HG03521 (cell line): ENCODE measurements around the gene SNURF.
"Not testable (repeated sequence)": the region's sequence is repeated elsewhere in the genome, so short reads cannot be mapped to it uniquely, and the experiment has no call there.

Experiments used
- ATAC-seq: cut with Tn5 transposase; IDR thresholded peaks from one replicate; pipeline ENCODE4 v1.9.1; 2021; ENCODE audit warnings: mild to moderate bottlenecking, moderate library complexity; ENCODE audit not compliant: unreplicated experiment

The SNURF gene

DNA sequence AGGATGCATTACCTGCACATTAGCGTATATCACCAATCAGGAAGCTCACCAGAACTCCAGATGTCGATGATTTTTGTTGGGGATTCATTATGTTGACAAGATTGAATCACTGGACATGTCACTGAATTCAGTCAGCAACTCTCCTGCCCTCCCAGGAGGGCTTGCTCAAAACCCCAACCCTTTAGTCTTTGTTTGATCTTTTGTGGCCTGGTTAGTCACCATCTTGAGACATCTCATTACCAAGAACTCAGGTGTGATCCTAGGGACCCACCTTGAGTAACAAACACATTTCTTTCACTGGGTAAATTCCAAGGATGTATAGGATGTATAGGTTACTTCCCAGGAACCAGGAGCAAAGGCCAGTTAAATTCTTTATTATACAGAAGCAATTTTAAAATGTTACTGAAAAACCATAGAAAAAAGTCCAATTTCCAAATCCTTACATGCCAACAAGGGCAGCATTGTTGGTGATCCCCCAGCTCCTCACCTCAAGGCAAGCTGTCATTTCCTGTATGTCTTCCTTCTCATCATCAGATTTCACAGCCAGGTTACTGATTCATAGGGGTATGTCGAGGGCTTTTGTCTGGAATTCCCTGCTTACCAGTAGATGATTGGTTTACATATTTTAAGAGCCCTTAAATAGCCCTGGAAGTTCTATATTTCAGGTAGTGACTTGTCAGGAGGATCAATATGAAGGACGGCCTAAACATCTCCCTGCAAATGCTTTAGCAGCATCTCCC, 11.7 kb downstream of the SNURF start:
- no peak for ATAC-seq

DNA sequence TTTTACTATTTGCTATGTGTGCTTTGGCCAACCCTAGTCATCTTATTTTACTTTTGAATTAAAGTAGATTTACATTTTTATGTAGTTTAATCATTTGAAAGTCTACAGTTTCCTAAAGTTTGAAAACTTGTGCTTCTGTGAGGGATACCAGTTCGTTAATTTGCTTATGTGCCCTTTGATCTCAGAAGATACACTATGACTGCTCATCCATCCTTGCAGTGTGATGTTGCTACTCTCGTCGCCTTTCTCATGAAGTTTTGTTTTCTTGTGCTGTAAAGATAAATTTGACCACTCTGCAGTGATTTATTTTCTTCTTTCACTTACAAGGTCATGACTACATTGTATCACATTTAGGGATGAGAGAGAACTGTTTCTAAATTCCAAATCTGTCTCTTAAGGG, 16.3 kb downstream of the SNURF start:
- ATAC-seq = no peak

DNA sequence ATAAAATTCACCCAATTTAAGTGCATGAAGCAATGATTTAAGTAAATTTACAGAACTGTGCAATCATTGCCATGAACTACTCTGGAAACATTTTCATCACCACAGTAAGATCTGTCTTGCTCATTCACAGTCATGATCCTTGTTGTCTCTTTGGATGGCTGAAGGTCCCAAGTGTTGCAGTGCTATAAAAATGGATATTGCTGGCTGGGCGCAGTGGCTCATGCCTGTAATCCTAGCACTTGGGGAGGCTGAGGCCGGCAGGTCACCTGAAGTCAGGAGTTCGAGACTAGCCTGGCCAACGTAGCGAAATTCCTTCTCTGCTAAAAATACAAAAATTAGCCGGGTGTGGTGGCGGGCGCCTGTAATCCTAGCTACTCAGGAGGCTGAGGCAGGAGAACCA, 17.0 kb downstream of the SNURF start:
- ATAC-seq = no peak

DNA sequence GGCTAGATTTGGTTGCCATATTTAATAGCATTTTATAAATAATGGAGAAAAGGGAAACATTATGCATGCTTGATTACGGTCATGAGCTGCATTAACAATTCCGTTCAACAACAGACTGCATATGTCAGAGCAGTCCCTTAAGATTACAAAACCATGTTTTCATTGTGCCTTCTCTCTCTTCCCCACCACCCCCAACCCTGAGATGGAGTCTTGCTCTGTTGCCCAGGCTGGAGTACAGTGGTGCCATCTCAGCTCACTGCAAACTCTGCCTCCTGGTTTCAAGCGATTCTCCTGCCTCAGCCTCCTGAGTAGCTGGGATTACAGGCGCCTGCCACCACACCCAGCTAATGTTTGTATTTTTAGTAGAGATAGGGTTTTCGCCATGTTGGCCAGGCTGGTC, 17.9 kb downstream of the SNURF start:
- ATAC-seq = not testable (repeated sequence)

DNA sequence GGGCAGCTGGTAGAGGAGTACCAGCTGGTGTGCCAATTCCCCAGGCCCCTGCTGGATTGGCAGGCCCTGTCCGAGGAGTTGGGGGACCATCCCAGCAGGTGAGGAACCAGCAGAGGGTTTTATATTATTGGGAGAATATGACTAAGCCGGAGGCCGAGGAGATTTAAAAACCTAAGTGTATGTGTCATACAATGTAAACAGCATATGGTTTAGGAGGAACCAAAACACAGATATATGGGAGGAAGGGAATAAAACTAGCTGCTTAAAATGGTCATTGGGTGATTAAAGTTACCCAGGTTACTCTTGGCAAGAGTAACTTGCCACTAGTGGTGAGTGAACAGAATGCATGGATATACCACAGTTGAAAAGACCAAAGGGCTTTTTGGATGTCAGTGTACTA, 22.1 kb downstream of the SNURF start:
- ATAC-seq = no peak

DNA sequence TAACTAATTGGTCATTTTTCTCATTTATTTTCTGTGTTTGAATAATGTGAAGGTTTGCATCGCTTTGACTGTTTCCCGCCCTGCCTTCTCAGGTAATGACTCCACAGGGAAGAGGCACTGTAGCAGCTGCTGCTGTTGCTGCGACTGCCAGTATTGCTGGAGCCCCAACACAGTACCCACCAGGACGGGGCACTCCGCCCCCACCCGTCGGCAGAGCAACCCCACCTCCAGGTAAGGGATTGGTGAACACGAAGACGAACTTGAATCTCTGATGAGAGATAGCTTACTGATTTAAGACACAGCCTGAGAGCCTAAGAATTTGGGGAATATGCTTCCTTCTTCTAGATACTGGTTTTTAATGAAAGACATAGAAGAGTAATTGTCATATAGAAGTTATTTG, 22.9 kb downstream of the SNURF start:
- no peak for ATAC-seq

DNA sequence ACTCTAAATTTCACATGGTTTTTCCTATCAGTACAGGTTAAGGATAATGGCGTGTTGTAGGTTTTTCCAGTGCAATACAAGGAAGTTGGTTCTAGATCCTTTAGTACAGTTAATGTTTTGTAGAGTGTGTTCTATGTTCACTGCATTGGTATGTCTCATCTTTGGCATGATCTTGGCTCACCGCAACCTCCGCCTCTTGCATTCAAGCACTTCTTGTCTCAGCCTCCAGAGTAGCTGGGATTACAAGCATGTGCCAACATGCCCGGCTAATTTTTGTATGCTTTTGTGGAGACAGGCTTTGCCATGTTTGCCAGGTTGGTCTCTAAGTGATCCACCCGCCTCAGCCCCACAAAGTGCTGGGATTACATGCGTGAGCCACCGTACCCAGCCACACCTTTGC, 30.4 kb downstream of the SNURF start:
- no peak for ATAC-seq

DNA sequence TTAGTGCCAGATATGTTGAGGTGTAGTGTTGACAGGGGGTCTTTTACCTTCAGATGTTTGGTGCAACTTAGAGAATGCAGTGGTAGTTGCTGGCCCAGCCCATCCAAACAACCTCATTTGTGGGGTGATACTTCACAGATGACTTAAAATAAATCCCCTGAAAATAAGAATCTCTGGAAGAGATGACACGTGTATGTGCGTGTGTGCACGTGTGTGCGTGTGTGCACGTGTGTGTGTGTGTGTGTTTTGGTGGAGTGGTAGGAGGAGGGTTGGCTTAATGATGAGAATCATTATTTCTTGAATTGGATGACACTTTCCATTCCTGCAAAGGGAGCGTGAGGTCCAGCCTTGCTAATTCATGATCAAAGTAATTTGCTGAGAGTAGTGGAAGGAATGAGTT, 31.9 kb downstream of the SNURF start:
- ATAC-seq = no peak
